GM19193 (cell line): ENCODE data around the gene ATP6V0A4.

Source experiments
- POLR2A ChIP-seq: IDR thresholded peaks from 4 replicates; pipeline ENCODE4 v1.6.1; 2011; ENCODE audit not compliant: insufficient read depth, insufficient read length; ENCODE audit errors: extremely low read depth

The ATP6V0A4 gene

DNA sequence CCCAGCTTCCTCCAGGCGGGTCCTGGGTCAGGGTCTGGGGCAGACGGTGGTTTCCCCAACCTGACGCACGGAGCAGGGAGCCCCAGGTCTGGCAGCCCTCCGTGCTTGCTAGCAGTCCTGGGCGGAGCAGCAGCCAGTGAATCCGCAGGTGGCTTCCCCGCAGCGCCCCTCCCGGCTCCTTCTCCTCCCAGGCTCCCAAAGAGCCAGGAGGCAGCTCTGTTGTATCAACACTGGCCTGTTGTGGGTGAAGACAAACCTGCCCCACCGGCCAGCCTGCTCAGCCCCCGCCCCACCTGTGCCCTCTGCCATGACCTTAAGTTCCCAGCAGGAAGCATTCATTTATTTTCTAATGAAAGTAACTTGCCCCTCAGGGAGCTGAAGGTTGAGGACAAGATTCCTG is 24.2 kb downstream of the ATP6V0A4 start:
- no peak for TF ChIP-seq POLR2A

DNA sequence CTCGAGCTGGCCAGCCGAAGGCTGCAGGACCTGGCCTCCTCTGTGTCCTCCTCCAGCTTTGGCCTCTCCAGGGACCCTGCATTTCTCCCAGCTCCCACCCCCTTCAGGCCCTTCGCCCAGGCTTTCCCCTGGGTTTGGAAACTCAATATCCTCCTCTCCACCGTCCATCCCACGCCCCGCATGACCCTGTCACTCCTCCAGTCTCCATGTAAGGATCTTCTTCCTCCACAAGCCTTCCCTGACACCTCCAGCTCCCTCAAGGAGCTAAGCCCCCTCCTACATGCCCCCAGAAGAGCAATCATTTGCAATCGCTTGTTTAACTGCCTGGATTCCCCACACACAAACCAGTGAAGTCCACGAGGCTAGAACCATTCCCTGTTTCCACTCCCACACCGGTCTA is 24.8 kb downstream of the ATP6V0A4 start:
- no peak for TF ChIP-seq POLR2A

DNA sequence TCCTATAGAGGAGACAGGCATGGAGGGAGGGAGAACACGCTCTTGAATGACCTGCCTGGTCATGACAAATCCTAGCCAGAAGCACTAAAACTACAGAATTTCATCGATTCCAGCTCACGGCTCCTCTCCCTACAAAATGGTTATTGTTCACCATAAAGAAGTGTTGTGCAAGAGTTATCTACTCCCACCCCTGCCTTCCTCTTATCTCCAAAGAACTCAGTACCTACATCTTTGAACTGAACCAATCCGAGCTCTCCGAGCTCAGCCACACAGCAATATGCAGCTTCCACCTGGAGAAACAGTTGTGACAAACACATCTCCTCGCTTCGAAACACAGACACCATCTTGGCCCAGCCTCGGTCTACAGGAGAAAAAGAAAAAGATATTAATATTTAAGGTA is 27.1 kb downstream of the ATP6V0A4 start:
- no peak for TF ChIP-seq POLR2A

DNA sequence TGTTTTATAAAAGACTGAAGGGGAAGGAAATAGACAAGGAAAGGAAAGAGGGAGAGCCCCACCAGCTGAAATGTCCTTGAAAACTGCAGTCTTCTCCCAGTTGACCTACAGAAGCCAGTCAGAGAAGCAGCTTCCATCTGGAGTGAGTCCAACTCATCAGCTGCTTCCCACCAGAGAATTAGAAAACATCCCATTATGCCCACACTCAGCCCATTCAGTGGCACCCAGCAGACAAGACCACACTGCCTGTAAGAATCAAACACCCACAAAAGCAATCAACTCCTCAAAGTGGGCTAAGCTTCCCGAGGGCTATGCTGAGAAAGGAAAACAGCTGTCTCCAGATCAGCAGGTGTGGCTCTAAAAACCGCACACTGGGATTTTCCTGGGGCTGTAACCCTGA is 29.8 kb downstream of the ATP6V0A4 start:
- no peak for TF ChIP-seq POLR2A

GRCh38 chr7:138756591-138757242 is 41.3 kb downstream of the ATP6V0A4 start:
- TF ChIP-seq POLR2A = no peak

- no peak for TF ChIP-seq POLR2A
These were observed 42.0 kb downstream of the ATP6V0A4 start for GRCh38 chr7:138755842-138756590.

- TF ChIP-seq POLR2A = no peak
These were observed 42.7 kb downstream of the ATP6V0A4 start for GRCh38 chr7:138755331-138755747.

GRCh38 chr7:138753610-138754009 is 44.4 kb downstream of the ATP6V0A4 start:
- no peak for TF ChIP-seq POLR2A

DNA sequence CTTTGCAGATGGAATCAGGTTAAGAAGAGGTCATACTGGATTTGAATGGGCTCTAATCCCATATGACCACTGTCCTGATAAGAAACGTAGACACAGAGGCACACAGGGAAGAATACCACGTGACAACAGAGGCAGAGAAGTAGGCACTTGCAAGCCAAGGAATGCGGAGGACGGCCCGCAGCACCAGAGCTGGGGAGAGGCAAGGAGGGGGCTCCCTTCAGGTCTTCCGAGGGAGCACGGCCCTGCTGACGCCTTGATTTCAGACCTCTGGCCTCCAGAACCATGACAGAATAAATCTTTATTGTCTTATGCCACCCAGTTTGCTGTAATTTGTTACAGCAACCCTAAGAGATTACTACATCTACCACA is 44.9 kb downstream of the ATP6V0A4 start:
- TF ChIP-seq POLR2A = no peak

GRCh38 chr7:138752518-138753149 is 45.4 kb downstream of the ATP6V0A4 start:
- TF ChIP-seq POLR2A = no peak

DNA sequence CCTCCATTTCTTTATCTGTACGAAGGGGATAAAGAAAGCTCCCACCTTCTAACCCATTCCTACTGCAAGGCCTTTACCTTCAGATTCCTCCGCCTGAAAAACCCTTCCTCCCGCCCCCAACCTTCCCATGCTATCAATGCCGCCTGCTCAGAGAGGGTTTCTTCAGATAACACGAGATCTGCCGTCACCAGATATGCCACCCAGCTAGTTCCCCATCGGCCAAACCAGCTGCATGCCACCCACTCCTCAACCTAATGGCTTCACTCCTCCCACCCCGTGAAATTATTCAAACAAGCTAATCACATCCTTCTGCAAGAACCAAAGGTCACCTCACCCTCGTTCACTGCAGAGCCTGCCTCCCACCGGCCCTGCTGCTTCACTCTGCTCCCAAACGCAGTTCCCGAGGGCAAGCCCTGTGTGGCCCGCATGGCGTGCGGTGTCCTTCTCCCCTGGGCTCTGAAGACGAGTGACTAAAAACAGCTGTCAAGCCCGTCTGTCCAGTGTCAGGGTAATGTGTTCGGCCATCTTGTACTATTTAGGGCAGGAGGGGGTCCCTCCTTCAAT is 47.0 kb downstream of the ATP6V0A4 start:
- TF ChIP-seq POLR2A = no peak

- no peak for TF ChIP-seq POLR2A
These were observed 47.5 kb downstream of the ATP6V0A4 start for GRCh38 chr7:138750473-138750872.

- no peak for TF ChIP-seq POLR2A
These were observed 48.0 kb downstream of the ATP6V0A4 start for GRCh38 chr7:138749960-138750359.

- TF ChIP-seq POLR2A = no peak
These were observed 49.3 kb downstream of the ATP6V0A4 start for GRCh38 chr7:138748666-138749065.

DNA sequence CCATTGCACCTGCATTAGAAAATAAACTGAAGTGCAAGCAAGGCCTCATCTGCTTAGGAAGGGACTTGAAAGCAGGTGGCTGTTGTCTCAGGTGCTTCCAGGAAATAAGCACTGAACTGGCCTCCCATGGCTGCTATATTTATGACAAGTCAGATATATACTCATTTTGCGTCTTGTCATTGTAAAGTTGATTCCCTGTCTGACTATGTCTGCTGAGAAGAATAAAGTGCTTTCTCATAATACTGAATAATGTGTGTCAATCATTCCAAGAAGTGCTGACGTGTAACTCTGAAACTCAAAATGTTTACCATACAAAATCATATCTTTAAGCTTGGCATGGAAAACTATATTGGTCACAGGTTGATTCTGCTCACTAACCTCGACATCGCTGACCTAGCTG is 51.9 kb downstream of the ATP6V0A4 start:
- TF ChIP-seq POLR2A = no peak

GRCh38 chr7:138745189-138745588 is 52.8 kb downstream of the ATP6V0A4 start:
- TF ChIP-seq POLR2A = no peak
